GM18511 (cell line): ENCODE measurements around the gene KAT7.
"Not testable (repeated sequence)": the region's sequence is repeated elsewhere in the genome, so short reads cannot be mapped to it uniquely, and the experiment has no call there.

Source experiments
- ATAC-seq: cut with Tn5 transposase; IDR thresholded peaks from one replicate; pipeline ENCODE4 v1.9.1; 2021; ENCODE audit warnings: mild to moderate bottlenecking, moderate library complexity; ENCODE audit not compliant: unreplicated experiment

Gene KAT7

DNA sequence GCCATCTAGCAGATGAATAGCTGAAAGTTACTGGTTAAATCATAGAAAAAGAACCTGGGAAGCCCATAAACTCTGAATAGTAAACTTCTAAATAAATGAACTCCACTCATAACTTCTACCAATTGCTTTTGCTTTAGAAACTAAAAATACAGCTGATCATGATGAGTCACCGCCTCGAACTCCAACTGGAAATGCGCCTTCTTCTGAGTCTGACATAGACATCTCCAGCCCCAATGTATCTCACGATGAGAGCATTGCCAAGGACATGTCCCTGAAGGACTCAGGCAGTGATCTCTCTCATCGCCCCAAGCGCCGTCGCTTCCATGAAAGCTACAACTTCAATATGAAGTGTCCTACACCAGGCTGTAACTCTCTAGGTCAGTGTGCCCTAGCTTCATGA, 9.7 kb downstream of the KAT7 start:
- no peak for ATAC-seq

GRCh38 chr17:49798738-49799137, 10.3 kb downstream of the KAT7 start:
- ATAC-seq, result no peak

- no peak for ATAC-seq
Measured at GRCh38 chr17:49809056-49809455, 20.6 kb downstream of the KAT7 start.

DNA sequence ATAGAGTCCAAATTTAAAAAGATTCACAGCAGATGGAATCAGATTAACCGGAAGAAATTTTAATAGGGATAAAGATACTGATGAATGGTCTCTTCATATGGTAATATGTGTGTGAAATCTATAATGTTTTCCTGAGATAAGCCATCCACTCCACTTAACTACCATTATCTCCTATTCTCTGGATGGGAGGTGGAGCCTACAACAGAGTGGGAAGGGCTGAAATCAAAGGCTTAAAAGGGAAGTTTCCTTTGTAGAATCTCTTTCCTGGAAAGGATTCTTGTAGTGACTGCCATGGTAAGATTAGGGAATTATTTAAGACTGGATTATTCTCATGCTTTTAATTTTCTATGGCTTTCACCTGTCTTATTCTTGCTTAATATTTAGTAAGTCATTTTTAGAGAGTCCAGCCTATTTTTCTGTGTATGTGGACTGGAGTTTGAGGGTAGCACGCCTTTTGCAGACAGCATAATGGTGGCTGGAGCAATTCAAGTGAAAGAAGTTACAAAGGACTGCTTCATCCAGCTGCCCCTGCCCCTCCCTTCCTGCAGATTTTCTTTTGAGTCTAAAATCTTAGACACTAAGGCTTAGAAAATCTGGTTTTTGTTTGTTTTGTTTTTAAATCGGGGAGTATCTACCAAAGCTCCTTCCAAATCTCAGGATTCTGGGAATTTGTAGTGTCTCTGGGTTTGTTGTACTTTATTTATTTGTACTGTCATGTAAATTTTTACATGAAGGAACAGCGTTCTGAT, 26.5 kb downstream of the KAT7 start:
- ATAC-seq, result no peak

GRCh38 chr17:49815761-49816281, 27.3 kb downstream of the KAT7 start:
- ATAC-seq, result no peak

GRCh38 chr17:49817993-49818392, 29.5 kb downstream of the KAT7 start:
- no peak for ATAC-seq

DNA sequence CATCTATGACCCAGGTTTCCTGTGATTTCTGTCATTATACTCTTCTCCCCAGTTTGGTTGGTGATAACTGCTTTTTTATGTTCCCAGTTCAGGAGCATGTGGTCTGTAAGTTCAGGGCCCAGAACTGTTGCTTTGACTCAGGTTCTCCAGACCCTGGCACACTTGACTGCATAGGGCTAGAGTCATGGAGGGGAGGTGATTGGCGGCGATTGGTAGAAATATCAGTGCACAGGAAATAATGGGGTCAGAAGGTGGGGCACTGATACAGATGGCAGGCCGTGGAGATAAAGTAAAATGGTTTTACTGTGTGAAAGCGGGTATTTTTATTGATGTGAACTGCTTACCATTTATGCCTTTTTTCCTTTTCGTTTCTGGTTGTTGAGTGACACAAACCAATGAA, 30.7 kb downstream of the KAT7 start:
- ATAC-seq, result no peak

- no peak for ATAC-seq
Measured at GRCh38 chr17:49819651-49820050, 31.2 kb downstream of the KAT7 start.

DNA sequence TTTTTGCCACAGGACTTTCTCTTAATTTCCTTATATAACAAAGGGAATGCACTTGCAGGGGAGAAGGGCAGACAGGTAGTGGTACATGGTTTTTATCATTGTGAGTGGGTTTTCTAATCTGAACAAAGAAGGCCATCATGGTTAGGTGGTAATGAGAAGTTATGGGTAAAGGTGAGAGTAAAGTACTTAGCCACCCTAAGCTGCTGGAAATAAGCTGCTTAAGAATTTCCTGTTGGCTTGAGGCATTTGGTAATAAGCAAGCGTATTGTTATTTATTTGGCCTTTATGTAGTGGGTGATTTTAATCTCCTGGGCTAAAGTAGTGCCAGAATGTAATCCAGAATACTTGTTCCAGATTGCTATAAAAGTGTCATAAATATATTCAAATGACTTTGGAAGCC, 32.3 kb downstream of the KAT7 start:
- ATAC-seq, result no peak

- ATAC-seq, result no peak
Measured at GRCh38 chr17:49821466-49821865, 33.0 kb downstream of the KAT7 start.

GRCh38 chr17:49821916-49822315, 33.4 kb downstream of the KAT7 start:
- no peak for ATAC-seq

DNA sequence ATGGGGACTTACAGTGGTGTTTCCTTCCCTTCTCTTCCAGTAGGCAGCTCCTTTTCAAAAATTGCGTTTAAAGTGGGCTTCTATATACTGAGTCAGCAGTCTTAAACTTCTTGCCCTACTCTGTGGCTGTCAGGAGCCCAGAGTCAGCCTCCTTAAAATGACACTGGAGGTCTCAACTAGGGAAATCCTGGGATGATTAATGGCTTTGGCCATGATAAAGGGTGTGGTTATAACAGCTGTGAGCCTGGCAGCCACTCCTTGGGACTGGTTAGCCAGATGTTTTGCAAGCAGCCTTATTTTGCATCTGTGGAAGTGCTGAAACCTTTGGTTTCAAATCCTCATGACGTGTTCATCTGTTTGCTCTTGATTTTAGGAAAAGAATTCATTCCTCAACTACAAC, 34.3 kb downstream of the KAT7 start:
- no peak for ATAC-seq

DNA sequence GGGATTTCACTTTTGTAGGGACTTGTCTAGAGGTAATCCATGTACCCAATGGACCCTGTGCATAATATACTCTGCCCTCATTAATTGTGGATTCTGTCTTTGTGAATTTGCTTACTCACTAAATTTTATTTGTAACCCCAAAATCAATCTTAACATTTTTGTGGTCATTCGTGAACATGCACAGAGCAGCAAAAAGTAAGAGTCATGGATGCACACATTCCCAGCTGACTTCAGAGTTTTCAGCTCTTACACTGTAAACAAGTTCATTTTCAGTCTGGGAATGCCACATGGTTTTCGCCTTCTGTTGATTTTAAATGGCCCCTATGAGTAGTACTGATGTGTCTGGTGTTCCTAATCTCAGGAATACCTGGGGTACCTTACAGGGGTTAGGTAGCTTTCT, 35.1 kb downstream of the KAT7 start:
- no peak for ATAC-seq

DNA sequence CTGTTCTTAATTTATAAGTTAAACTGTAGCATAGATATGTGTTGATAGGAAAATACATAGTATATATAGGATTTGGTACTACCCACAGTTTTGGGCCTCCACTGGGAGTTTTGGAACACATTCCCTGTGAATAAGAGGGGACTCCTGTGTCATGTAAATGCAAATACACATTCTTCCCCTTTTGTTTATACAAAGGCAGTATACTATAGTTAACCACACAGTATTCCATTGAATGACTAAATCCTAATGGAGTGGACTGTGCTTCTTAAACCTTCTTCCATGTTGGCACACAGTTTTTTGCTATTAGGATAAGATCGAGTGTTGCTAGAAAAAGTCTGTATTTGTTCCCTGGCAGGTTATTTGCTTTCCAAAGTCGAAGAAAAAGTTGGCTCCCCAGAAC, 37.2 kb downstream of the KAT7 start:
- no peak for ATAC-seq

GRCh38 chr17:49828325-49828724, 39.8 kb downstream of the KAT7 start:
- not testable (repeated sequence) for ATAC-seq

- no peak for ATAC-seq
Measured at GRCh38 chr17:49829026-49829425, 40.5 kb downstream of the KAT7 start.

DNA sequence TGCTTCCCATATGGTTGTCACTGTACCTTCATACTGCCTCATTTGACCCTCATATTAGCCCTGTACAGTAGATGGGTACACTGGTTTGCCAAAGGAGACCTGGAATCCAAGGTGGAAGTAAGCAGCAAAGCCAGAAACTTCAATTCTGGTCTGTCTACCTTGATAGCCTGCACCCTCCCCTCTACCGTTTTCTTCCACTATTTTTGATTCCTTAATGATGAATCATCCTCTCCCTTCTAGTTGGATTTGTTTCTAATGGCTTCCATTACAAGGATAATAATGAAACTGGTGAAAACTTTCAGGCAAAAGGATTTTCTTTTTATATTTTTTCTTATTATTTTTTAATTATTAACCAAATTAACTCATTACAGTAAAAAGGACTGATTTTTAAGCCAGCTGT, 42.1 kb downstream of the KAT7 start:
- ATAC-seq, result no peak

GRCh38 chr17:49832840-49833599, 44.5 kb downstream of the KAT7 start:
- ATAC-seq, result no peak

DNA sequence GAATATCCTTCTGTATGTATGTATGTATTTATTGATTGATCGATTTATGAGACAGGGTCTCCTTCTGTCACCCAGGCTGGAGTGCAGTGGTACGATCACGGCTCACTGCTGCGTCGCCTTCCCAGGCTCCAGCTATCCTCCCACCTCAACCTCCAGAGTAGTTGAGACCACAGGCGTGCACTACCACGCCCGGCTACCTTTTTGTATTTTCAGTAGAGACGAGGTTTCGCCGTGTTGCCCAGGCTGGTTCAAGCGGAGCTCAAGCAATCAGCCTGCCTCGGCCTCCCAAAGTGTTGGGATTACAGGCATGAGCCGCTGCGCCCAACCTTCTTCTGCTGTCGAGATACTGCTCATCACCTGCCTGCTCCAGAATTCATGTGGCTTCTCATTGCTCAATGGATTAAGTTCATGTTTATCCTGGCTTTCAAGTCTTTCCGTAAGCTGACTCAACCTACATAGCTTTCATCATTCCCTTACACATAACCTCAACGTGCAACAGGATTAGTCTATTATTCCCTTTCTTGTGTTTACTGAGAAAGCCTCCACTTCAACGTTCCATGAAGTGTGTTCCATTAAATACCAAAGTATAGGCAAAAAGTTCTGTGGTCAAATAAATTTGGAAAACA, 45.8 kb downstream of the KAT7 start:
- ATAC-seq, result no peak

GRCh38 chr17:49835472-49835871, 47.0 kb downstream of the KAT7 start:
- no peak for ATAC-seq

DNA sequence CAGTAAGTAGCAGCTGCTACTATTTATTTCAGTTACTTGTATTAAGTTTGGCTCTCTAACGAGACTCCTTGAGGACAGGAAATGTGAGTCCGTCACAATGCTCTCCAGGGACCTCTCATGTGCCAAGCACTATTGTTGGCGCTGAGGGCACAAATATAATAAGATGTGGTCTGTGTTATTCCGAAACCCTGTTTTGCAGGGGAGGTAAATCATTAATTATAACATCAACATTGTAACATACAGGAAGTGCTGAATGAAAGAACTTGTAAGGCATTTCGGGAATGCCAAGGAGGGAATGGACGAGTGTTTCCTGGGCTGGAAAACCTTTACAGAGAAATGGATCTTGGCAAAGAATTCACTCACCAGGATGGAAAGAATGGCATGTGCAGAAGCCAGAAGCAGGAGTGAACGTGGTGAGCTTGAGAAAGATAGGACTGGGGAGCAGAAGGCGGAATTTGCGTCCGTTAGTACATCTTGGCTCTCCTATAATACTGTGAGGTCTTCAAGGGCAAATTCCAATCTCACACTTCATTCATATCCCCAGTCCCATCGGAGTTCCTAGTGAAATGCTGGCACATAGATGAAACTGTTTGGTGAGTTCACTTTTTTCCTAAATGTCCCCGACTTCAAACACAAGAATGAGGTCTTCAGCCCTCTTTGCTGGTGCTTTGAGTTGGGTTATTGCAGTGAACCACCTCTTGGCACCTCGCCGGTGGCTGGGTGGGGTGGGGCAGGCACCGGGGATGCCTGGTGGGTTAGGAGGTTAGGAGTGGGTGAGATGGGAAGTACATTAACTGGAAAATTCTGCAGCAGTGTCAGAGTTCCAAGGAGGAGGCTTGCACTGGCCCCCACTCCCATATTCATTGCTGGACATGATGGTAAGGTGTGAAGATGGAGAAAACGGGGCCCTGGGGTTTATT, 47.9 kb downstream of the KAT7 start:
- no peak for ATAC-seq
